NCI-H345 treated with DMSO at 0.1 percent for 48 hours (cell line): ENCODE measurements around the gene L1CAM.

Experiments
- DNase-seq: peaks from one replicate; lab custom pipeline; 2025; ENCODE audit not compliant: unreplicated experiment; lab: John Stamatoyannopoulos, UW

The L1CAM gene

GRCh38 chrX:153866302-153867019 is 19.5 kb downstream of the L1CAM start:
- DNase-seq, result no peak

GRCh38 chrX:153865685-153866084 is 20.3 kb downstream of the L1CAM start:
- no peak for DNase-seq

- DNase-seq, result no peak
Observed at GRCh38 chrX:153865321-153865580, 20.7 kb downstream of the L1CAM start.

GRCh38 chrX:153864561-153865320 is 21.2 kb downstream of the L1CAM start:
- DNase-seq, result no peak

- DNase-seq, result no peak
Observed at GRCh38 chrX:153864101-153864500, 21.9 kb downstream of the L1CAM start.

- no peak for DNase-seq
Observed at GRCh38 chrX:153863251-153863991, 22.6 kb downstream of the L1CAM start.

GRCh38 chrX:153862369-153863250 is 23.4 kb downstream of the L1CAM start:
- DNase-seq, result no peak

- DNase-seq, result no peak
Observed at GRCh38 chrX:153861733-153862310, 24.2 kb downstream of the L1CAM start.

- no peak for DNase-seq
Observed at GRCh38 chrX:153861151-153861550, 24.8 kb downstream of the L1CAM start.

- DNase-seq, result no peak
Observed at GRCh38 chrX:153857348-153857903, 28.5 kb downstream of the L1CAM start.

GRCh38 chrX:153854702-153855101 is 31.3 kb downstream of the L1CAM start:
- no peak for DNase-seq

- DNase-seq, result no peak
Observed at GRCh38 chrX:153853902-153854267, 32.1 kb downstream of the L1CAM start.

- DNase-seq, result no peak
Observed at GRCh38 chrX:153853180-153853901, 32.6 kb downstream of the L1CAM start.

- no peak for DNase-seq
Observed at GRCh38 chrX:153851981-153852380, 34.0 kb downstream of the L1CAM start.

GRCh38 chrX:153848325-153848724 is 37.6 kb downstream of the L1CAM start:
- no peak for DNase-seq

GRCh38 chrX:153845842-153846241 is 40.1 kb downstream of the L1CAM start:
- no peak for DNase-seq

- DNase-seq, result no peak
Observed at GRCh38 chrX:153845195-153845594, 40.8 kb downstream of the L1CAM start.

GRCh38 chrX:153844509-153845082 is 41.4 kb downstream of the L1CAM start:
- no peak for DNase-seq

- DNase-seq, result no peak
Observed at GRCh38 chrX:153836921-153837320, 49.1 kb downstream of the L1CAM start.

GRCh38 chrX:153832728-153833127 is 53.2 kb downstream of the L1CAM start:
- DNase-seq, result no peak
